Left kidney (tissue), 2 donors: ENCODE measurements around the gene CBX1. TPM values are rescaled to one million over a fixed set of nuclear protein-coding genes. Genes with fewer than 3 reads are reported as not detected.
"Not testable (repeated sequence)": the region's sequence is repeated elsewhere in the genome, so short reads cannot be mapped to it uniquely, and the experiment has no call there.

Source experiments
- DNase-seq: peaks from one replicate; pipeline ENCODE4 v3.0.0-alpha.2; 2013
- polyA plus RNA-seq: library from polyadenylated mRNA; unstranded; fragments of 120-200 nt; gene quantifications from one replicate; pipeline ENCODE4 v1.2.1, GENCODE V29; 2013; ENCODE audit not compliant: insufficient read length

The CBX1 gene
- polyA plus RNA-seq, 1 donor: 202 TPM

- peak; percentile 77 for DNase-seq
These were observed 48.1 kb downstream of the CBX1 start for GRCh38 chr17:48052956-48053757.

GRCh38 chr17:48051706-48052486 is 49.4 kb downstream of the CBX1 start:
- DNase-seq: peak; percentile 72

- no peak for DNase-seq
These were observed 50.0 kb downstream of the CBX1 start for GRCh38 chr17:48051283-48051682.

GRCh38 chr17:48048384-48049126 is 52.7 kb downstream of the CBX1 start:
- peak; percentile 70 for DNase-seq

- peak; percentile 100 for DNase-seq
These were observed 53.4 kb downstream of the CBX1 start, which contains the start of gene NFE2L1 for GRCh38 chr17:48047741-48048383. Gene NFE2L1 (plus strand): TSS chr17:48048359. CDS start chr17:48051119, 2,760 bp downstream.

GRCh38 chr17:48047113-48047740 is 54.1 kb downstream of the CBX1 start:
- DNase-seq: no peak

GRCh38 chr17:48046296-48046695 is 55.0 kb downstream of the CBX1 start:
- no peak for DNase-seq

GRCh38 chr17:48045316-48046001 is 55.8 kb downstream of the CBX1 start:
- DNase-seq: no peak

GRCh38 chr17:48044851-48045250 is 56.4 kb downstream of the CBX1 start:
- no peak for DNase-seq

- no peak for DNase-seq
These were observed 58.1 kb downstream of the CBX1 start for GRCh38 chr17:48043176-48043575.

GRCh38 chr17:48038687-48039086 is 62.6 kb downstream of the CBX1 start:
- no peak for DNase-seq

GRCh38 chr17:48037838-48038323 is 63.4 kb downstream of the CBX1 start:
- no peak for DNase-seq

GRCh38 chr17:48037036-48037837 is 64.0 kb downstream of the CBX1 start, which contains the start of gene COPZ2:
Gene COPZ2 (minus strand): TSS chr17:48037797. CDS start chr17:48037777, 20 bp downstream.
- no peak for DNase-seq

- no peak for DNase-seq
These were observed 64.6 kb downstream of the CBX1 start for GRCh38 chr17:48036693-48037035.

GRCh38 chr17:48034734-48035133 is 66.5 kb downstream of the CBX1 start:
- not testable (repeated sequence) for DNase-seq

GRCh38 chr17:48031966-48032365 is 69.3 kb downstream of the CBX1 start:
- no peak for DNase-seq

- DNase-seq: no peak
These were observed 70.7 kb downstream of the CBX1 start for GRCh38 chr17:48030531-48030930.

- no peak for DNase-seq
These were observed 72.5 kb downstream of the CBX1 start for GRCh38 chr17:48028736-48029135.

GRCh38 chr17:48027322-48027981 is 73.8 kb downstream of the CBX1 start:
- DNase-seq: no peak
